Activated CD8-positive, alpha-beta T cell treated with anti-CD3 and anti-CD28 coated beads for 36 hours (primary cell): ENCODE measurements around the gene HPCA. TPM values are rescaled to one million over a fixed set of nuclear protein-coding genes. Genes with fewer than 3 reads are reported as not detected.

ENCODE experiments used
- ATAC-seq: fragments of 200-7000 bp; cut with Tn5 transposase; one replicate; pipeline ENCODE4 v1.10.0; 2021; ENCODE audit warnings: mild to moderate bottlenecking, moderate library complexity
- CTCF ChIA-PET: fragments of 350-600 bp; sonication (Branson Sonifier 250); formaldehyde crosslinking; loops from one replicate; lab custom pipeline; 2021; ENCODE audit warnings: antibody characterized with exemption; lab: Charles Lee
- POLR2A ChIA-PET: fragments of 350-600 bp; sonication (Branson Sonifier 250); formaldehyde crosslinking; loops from one replicate; lab custom pipeline; 2021; ENCODE audit warnings: antibody characterized with exemption; lab: Charles Lee
- DNase-seq: peaks from one replicate; pipeline ENCODE4 v3.0.0-alpha.2; 2020
- H3K27ac Mint-ChIP-seq: one replicate; pipeline ENCODE4 v1.8.0; 2021; ENCODE audit warnings: mild to moderate bottlenecking, mixed read lengths
- H3K27me3 Mint-ChIP-seq: one replicate; pipeline ENCODE4 v1.8.0; 2021; ENCODE audit warnings: mixed read lengths
- H3K36me3 Mint-ChIP-seq: one replicate; pipeline ENCODE4 v1.8.0; 2021; ENCODE audit warnings: low read depth, mixed read lengths
- H3K4me1 Mint-ChIP-seq: one replicate; pipeline ENCODE4 v1.8.0; 2021; ENCODE audit warnings: low read depth, mixed read lengths
- H3K4me3 Mint-ChIP-seq: one replicate; pipeline ENCODE4 v1.8.0; 2021; ENCODE audit warnings: mild to moderate bottlenecking, moderate library complexity, mixed read lengths
- H3K9me3 Mint-ChIP-seq: one replicate; pipeline ENCODE4 v1.8.0; 2021; ENCODE audit warnings: mixed read lengths
- CTCF ChIP-seq: fragments of 200-600 bp; IDR thresholded peaks from one replicate; pipeline ENCODE4 v1.8.0; 2022; ENCODE audit warnings: antibody characterized with exemption, mild to moderate bottlenecking
- intact Hi-C: fragments of 100-400 bp; cut with micrococcal nuclease; formaldehyde crosslinking; loops from one replicate; pipeline ENCODE4 v1.10.0; 2022
- total RNA-seq, 2 experiments: library from RNA; stranded (reverse); gene quantifications; one replicate each; pipeline ENCODE4 v1.2.3, GENCODE V29; 2021

HPCA gene
- total RNA-seq, 2 experiments from 2014 or later: 0.49 to 0.61 TPM

- peaks cover 4% of the 10 kb centered on the region for H3K4me1 Mint-ChIP-seq
- intact Hi-C loops: loop anchor here (10.0 kb wide), 2 partner anchors 63 to 153 kb away; partner anchors contain the start of gene AZIN2
- H3K4me3 Mint-ChIP-seq: no peak overlapping the region
- ChIA-PET CTCF (interaction anchor here (0.8 to 7.5 kb wide), 16 partner anchors 14 to 195 kb away, joined by 3 to 104 read pairs (median 7); partner anchors contain the start of gene AZIN2), POLR2A (interaction anchor here (0.7 to 1.1 kb wide), 3 partner anchors 44 to 144 kb away, joined by 3 read pairs; no protein-coding TSS in a partner anchor)
- peaks cover 6% of the 10 kb centered on the region for H3K27me3 Mint-ChIP-seq
- DNase-seq (no peak), ATAC-seq (no peak)
- no peak for TF ChIP-seq CTCF
- H3K36me3 Mint-ChIP-seq: peaks cover 5% of the 10 kb centered on the region
- H3K27ac Mint-ChIP-seq: no peak overlapping the region
- no peaks in the 10 kb centered on the region for H3K9me3 Mint-ChIP-seq
Measured at GRCh38 chr1:32931760-32932159, 45.5 kb downstream of the HPCA start.

- H3K4me3 Mint-ChIP-seq: no peak overlapping the region
- peak; percentile 35 for TF ChIP-seq CTCF
- intact Hi-C loops: loop anchor here (2.0 to 10.0 kb wide), 3 partner anchors 61 to 151 kb away; partner anchors contain the start of gene AZIN2
- no peak for DNase-seq
- ChIA-PET POLR2A (interaction anchor here (1.2 to 2.2 kb wide), 3 partner anchors 55 to 248 kb away, joined by 3 to 6 read pairs (median 3); partner anchors contain the start of gene TRIM62), CTCF (interaction anchor here (0.8 to 7.5 kb wide), 39 partner anchors 8 to 238 kb away, joined by 3 to 104 read pairs (median 5); partner anchors contain the start of gene AZIN2)
- H3K4me1 Mint-ChIP-seq: peaks cover 5% of the 10 kb centered on the region
- ATAC-seq: no peak
- H3K27ac Mint-ChIP-seq: no peak overlapping the region
- peaks cover 11% of the 10 kb centered on the region for H3K36me3 Mint-ChIP-seq
- no peaks in the 10 kb centered on the region for H3K9me3 Mint-ChIP-seq
- no peaks in the 10 kb centered on the region for H3K27me3 Mint-ChIP-seq
Measured at GRCh38 chr1:32933742-32934322, 47.5 kb downstream of the HPCA start.

GRCh38 chr1:32934535-32934934, 48.2 kb downstream of the HPCA start:
- POLR2A ChIA-PET: interaction anchor here (1.2 to 1.3 kb wide), 2 partner anchors 46 to 56 kb away, joined by 3 to 4 read pairs; no protein-coding TSS in a partner anchor
- H3K27me3 Mint-ChIP-seq: no peaks in the 10 kb centered on the region
- no peak overlapping the region for H3K27ac Mint-ChIP-seq
- no peak for TF ChIP-seq CTCF
- ATAC-seq (no peak), DNase-seq (no peak)
- intact Hi-C loops: loop anchor here (2.0 to 10.0 kb wide), 3 partner anchors 60 to 150 kb away; partner anchors contain the start of gene AZIN2
- CTCF ChIA-PET: interaction anchor here (1.0 to 7.5 kb wide), 20 partner anchors 9 to 192 kb away, joined by 3 to 104 read pairs (median 7); partner anchors contain the start of gene AZIN2
- H3K9me3 Mint-ChIP-seq: no peaks in the 10 kb centered on the region
- H3K36me3 Mint-ChIP-seq: peaks cover 11% of the 10 kb centered on the region
- H3K4me1 Mint-ChIP-seq: peaks cover 9% of the 10 kb centered on the region
- H3K4me3 Mint-ChIP-seq: no peak overlapping the region

- no peak for ATAC-seq
- Mint-ChIP-seq H3K36me3 (peaks cover 13% of the 10 kb centered on the region), H3K4me3 (no peak overlapping the region), H3K9me3 (no peaks in the 10 kb centered on the region), H3K4me1 (peaks cover 21% of the 10 kb centered on the region), H3K27ac (no peak overlapping the region), H3K27me3 (no peaks in the 10 kb centered on the region)
- no peak for DNase-seq
- ChIA-PET CTCF (interaction anchor here (0.6 to 1.6 kb wide), 6 partner anchors 16 to 427 kb away, joined by 3 to 6 read pairs (median 4); no protein-coding TSS in a partner anchor), POLR2A (no interaction called here)
- TF ChIP-seq CTCF: no peak
- intact Hi-C loops: loop anchor here (10.0 kb wide), 2 partner anchors 58 to 148 kb away; partner anchors contain the start of gene AZIN2
Measured at GRCh38 chr1:32937061-32937460, 50.8 kb downstream of the HPCA start.
